Measurements from ENCODE around the gene SMKR1.
"Not testable (repeated sequence)": the region's sequence is repeated elsewhere in the genome, so short reads cannot be mapped to it uniquely, and the experiment has no call there.

Gene SMKR1

DNA sequence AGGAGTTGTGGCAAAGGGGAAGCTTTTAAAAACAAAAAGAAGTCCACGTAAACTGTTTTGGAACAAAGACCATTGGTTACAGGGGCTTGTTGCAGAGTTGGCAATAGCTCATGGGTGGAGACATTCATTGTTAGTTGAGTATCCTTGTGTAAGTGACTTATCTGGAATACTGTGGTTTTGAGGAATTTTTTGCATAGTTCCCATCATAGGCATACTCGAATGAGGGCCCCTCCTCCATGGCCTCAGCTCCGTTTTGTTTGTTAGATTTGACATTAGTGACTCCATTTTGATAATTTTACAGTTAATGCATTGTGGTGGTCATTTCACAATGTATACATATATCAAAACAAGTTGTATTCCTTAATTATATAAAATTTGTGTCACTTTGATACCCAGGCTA is 12.8 kb upstream of the SMKR1 start:
- no peak for DNase-seq

DNA sequence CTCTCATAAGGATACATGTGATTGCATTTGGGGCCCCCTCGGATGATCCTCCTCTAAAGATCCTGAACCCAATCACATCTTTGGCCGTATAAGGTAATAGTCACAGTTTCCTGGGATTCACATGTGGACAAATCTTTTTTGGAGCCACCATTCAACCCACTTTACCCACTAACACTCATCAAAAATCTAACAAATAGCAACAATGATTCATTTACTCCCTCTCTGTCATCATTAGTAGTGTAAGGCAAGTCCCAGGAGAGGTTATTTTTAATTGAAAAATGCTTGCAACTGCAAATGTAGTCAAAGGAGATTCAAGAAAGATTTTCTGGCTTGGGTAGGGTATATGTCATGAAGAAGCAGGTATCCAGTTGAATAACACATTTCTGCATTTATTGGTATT is 9.9 kb upstream of the SMKR1 start:
- DNase-seq, result no peak

DNA sequence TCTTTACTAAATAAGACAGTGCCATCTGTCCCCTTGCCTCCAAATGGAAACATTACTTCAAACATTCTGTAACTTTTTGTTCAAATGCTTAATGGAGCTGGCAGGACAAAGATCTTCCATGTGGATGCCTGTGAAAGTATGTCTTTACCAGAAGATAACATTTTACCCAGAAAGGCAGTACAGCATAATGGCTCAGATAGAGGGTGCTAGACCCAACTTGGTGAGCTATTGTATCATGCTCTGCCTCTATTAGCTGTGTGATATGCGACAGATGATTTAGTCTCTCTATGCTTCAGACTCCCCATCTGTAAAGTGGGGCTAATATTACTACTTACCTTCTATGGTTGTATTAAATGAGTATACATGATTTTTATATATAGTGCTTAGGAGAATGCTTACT is 8.8 kb upstream of the SMKR1 start:
- peak in 1 of 2 donors; percentile 29 for DNase-seq

DNA sequence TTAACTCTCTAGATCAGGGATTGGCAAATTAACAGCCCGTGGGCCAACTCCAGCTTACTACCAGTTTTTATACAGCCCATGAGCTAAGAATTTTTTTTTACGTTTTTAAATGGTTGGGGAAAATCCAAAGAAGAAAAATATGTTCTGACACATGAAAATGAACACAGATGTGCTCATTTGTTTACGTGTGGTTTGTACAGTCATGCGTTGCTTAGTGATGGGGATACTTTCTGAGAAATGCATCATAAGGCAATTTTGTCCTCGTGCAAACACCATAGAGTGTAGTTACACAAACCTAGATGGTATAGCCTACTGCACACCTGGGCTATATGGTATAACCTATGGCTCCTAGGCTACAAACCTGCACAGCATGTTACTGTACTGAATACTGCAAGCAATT is 8.3 kb upstream of the SMKR1 start:
- peak in 1 of 2 donors; percentile 30 for DNase-seq

- DNase-seq, result no peak
Observed at GRCh38 chr7:129495987-129496386, 6.3 kb upstream of the SMKR1 start.

DNA sequence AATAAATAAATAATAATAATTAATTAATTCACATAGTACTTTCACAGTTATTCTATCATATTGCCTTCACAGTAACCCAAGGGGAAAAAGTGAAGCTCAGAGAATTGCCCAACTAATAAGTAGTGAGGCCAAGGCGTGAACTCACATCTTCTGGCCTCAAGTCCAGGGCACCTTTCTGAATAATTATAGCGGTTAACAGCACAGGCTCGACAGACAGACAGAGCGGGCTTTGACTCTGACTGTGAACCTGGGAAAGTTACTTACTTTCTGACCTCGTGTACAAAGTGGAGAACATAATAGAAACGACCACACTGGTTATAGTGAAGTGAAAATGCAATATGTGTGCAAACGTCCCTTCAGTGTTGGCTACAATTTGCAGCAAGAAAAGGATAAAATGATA is 5.7 kb upstream of the SMKR1 start:
- no peak for DNase-seq

GRCh38 chr7:129497156-129497555 is 5.2 kb upstream of the SMKR1 start:
- DNase-seq, result no peak

DNA sequence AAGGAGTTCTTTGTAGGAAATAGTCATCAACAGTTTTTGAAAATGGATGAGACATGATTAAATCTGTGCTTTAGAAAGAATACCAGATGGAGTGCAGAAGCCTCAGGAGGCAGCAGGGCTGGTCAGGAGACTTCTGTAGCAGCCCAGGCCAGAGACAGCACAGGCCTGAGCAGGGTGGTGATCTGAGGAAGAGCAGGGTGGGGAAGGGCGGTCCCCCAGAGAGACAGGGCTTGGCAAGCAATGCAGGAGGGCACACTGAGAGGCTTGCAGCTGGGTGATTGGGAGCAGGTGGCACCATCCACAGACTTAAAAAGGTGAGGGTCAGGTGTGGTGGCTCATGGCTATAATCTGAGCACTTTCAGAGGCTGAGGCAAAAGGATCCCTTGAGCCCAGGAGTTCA is 4.3 kb upstream of the SMKR1 start:
- DNase-seq, result no peak

- peak in 1 of 2 donors; percentile 40 for DNase-seq
Observed at GRCh38 chr7:129499999-129500398, 2.3 kb upstream of the SMKR1 start.

- DNase-seq, result no peak
Observed at GRCh38 chr7:129502708-129503685, 666 bp downstream of the SMKR1 start.

DNA sequence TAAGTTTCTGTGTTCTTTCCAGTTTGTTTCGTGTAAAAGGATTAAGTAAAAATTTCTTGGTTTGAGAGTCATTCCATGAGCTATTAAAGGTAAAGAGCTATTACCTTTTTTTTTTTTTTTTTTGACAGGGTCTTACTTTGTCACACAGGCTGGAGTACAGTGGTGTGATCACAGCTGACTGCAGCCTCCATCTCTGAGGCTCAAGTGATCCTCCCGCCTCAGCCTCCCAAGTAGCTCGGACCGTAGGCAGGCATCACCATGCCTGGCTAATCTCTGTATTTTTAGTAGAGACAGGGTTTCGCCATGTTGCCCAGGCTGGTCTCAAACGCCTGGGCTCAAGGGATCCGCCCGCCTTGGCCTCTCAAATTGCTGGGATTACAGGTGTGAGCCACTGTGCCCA is 1.4 kb downstream of the SMKR1 start:
- DNase-seq, result no peak

- no peak for DNase-seq
Observed at GRCh38 chr7:129512192-129512591, 9.9 kb downstream of the SMKR1 start.

- DNase-seq, result no peak
Observed at GRCh38 chr7:129513546-129513945, 11.2 kb downstream of the SMKR1 start.

- no peak for DNase-seq
Observed at GRCh38 chr7:129514683-129515082, 12.4 kb downstream of the SMKR1 start.

GRCh38 chr7:129515381-129515780 is 13.1 kb downstream of the SMKR1 start:
- DNase-seq, result no peak

DNA sequence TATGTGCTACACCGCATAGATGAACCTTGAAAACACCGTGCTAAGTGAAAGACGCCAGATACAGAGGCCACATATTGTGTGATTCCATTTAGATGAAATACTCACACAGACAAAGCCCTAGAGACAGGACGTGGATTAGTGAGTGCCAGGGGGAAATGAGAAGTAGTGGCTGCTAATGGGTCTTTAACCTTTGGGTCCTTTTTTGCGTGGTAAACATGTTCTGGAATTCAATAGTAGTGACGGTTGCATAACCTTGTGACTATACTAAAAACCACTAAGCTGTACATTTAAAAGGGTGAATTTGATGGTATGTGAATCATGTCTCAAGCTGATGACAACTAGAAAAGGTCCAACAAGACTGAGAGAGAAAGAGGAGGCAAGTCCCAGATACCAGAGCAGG is 15.6 kb downstream of the SMKR1 start:
- no peak for DNase-seq

GRCh38 chr7:129519464-129519863 is 17.1 kb downstream of the SMKR1 start:
- no peak for DNase-seq

DNA sequence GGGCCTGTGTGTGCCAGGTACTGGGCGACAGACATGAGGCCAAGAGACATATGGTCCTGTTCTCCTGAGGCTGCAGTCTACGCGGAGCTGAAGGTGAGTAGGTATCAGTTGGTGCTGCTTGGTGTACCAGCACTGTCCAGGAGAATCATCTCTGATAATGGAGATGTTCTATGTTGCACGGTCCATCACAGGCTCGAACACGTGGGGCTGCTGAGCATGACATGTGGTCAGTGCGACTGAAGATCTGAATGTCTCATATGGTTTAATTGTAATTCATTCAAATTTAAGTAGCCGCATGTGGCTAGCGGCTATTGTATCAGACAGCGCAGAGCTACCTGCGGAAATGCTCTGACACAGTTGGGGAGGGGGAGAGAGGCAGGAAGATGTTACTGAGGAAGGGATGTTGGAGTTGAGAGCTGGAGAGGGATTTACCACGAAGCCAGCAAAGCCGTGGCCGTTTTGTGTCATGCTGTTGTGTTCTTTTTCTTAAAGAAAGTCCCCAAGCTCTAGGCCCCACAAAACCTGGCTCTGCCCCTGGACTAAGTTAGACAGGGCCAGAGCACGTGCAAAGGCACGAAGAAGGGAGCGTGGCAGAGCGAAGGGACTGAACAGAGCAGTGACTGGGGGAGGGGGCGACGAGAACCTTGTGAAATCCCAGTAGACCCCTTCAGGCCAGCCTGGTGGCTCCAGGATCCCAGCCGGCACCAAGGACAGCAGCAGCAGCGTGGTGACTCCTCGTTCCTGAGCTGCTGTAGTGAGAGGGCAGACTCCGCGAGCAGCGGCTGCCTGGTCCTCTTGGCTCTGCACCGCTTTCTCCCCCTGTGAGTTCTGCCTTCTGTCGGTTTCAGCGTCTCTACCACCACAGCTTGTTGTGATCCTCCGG is 20.0 kb downstream of the SMKR1 start:
- DNase-seq, result no peak

DNA sequence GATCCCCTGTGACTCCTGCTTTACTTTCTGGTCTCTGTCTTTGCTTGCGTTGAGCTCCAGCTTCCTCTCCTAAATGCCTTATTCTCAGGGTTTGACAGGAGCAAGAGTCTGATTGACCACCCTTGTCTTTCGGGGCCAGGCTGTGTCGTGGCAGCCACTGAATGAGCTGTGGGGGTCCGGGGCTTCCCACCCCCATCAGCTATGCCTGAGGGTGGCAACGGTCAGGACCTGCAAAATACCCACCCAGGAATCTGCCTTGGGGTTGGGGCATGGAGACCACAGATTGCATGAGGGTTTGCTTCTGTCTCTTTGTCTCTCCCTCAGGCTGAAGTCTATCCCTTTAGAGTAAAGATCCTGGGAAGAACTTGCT is 20.6 kb downstream of the SMKR1 start:
- no peak for DNase-seq

DNA sequence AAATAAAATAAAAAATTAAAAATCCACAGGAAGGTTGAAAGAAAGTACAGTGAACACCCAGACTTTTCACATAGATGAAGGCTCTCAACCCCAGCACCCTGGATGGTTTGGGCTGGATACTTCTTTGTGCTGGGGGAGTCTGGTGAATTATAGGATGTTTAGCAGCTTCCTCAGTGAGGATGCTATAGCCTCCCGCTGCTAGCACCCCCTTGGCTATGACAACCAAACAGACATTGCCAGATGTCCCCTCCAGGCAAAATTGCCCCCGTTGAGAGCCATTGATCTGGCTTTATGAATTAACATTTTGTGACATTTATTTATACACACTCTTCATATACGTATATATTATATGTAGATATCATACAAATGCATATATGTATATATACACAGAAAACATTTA is 21.6 kb downstream of the SMKR1 start:
- DNase-seq, result no peak

DNA sequence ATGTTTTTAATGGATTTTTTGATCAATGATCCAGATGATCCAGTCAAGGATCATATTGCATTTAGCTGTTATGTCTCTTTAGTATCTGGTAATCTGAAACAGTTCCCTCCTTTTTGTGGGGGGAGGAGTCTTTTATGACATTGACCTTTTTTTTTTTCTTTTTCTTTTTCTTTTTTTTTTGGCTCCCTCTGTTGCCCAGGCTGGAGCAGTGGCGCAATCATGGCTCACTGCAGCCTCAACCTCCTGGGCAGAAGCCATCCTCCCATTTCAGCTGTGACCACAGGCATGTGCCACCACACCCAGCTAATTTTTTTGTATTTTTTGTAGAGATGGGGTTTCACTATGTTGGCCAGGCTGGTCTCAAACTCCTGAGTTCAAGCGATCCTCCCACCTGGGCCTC is 22.1 kb downstream of the SMKR1 start:
- DNase-seq, result not testable (repeated sequence)

DNA sequence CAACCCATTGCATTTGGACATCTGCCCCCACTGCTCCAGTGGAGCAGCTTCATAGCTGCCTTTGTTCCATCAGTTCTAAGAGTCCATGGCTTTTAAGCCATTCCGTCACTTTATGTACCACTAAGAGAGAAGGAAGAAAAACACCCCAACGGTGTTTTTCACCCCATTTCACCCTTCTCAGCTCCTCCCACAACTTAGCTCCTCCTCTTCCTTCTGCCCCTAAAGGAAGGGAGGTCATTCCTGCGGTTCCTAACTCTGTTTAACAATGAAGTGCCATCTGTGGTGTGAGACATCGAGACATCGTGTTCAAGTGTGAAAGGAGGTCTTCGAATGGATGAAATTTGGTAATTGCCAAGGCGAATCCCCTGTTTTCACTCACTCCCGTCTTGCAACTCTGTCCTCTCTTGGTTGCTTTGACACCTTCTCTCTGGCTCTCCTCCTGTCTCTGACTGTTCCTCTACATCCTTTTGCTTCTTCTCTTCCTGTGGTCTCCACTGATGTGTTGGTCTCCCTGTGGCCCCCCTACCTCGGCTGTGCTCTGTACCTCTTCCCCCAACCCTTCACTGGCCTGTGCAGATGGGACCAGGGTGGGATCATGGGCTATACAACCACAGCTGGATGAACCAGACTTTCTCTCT is 23.0 kb downstream of the SMKR1 start:
- DNase-seq, result no peak

DNA sequence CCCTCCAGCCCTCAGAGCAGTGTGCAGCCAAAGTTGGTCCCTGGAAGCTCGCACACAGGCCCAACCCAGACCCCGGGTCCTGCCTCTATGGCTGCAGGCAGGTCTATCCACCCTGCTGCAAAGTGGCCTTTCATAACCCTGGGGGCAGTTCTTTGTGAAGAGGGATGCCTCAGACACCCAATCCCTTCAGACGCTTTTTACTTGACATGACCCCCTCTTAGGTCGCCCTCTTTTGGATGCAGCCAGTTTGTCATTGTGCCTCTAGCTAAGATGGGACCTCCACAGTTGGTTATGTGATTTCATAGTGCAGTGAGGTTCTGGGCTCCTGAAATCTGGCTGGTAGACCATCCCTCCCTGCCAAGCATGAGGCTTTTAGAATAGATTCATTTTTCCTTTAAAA is 27.3 kb downstream of the SMKR1 start:
- DNase-seq, result no peak
